Astrocyte of the cerebellum (primary cell): Measurements from ENCODE around the gene TBXA2R.
A peak's percentile ranks its signal among the peaks of the same experiment; 100 is the strongest.

Experiments
- DNase-seq: peaks from one replicate; pipeline ENCODE4 v3.0.0-alpha.2; 2011; ENCODE audit warnings: low read depth
- H3K4me3 ChIP-seq: 2 replicates; pipeline ENCODE4 v1.5.1; 2011; ENCODE audit warnings: mild to moderate bottlenecking, low read depth, low read length, moderate library complexity
- CTCF ChIP-seq: IDR thresholded peaks from 2 replicates; pipeline ENCODE4 v1.5.1; 2012; ENCODE audit warnings: low read length, low read depth, moderate library complexity, mild to moderate bottlenecking; ENCODE audit errors: missing control alignments
- in situ Hi-C: cut with HindIII; loops from 2 replicates; pipeline ENCODE4 v1.10.0; 2017; ENCODE audit warnings: low sequenced_read_pairs

TBXA2R gene

DNA sequence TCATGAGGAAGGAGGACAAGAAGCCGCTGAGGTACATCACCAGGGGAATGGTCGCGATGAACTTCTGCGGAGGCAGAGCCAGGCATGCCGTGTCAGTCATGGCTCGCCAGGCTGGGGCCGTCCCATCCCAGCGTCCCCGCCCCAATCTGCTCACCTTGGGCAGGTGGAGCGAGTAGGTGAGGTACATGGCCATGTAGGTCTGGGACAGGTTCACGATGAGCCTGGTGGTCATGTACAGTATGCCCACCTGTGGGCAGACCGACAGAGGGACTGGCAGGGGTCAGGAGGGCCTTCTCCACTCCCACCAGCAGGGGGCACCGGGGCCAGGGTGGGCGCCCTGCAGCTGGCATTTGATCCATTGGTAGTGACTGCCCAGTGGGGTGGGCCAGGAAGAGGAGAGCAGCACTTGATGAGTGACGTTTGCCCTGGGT, 59.4 kb downstream of the TBXA2R start:
- DNase-seq: no peak
- no peak overlapping the region for H3K4me3 ChIP-seq
- peak; percentile 55 for TF ChIP-seq CTCF
- in situ Hi-C loops: no loop called here

DNA sequence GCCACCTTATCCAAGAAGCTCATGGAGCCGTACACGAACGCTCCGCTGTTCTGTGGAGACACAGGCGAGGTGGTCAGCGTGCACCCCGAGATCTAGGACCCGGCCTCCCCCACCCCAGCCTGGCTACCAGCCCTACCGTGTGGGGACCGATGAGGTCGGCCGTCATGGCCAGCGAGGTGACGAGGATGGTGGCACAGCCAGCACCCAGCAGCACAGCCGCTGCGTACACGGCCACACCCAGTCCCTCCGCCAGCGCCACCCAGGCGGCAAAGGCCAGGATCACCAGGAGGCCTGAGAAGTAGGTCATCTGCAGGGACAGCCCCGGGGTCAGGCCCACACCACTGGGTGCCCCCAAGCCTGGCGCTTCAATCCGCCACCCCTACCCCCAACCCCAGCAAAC, 60.6 kb downstream of the TBXA2R start:
- no peak overlapping the region for H3K4me3 ChIP-seq
- no peak for TF ChIP-seq CTCF
- in situ Hi-C loops: no loop called here
- no peak for DNase-seq

GRCh38 chr19:3545669-3546034, 61.0 kb downstream of the TBXA2R start:
- no peak overlapping the region for H3K4me3 ChIP-seq
- TF ChIP-seq CTCF: no peak
- in situ Hi-C loops: no loop called here
- DNase-seq: no peak

- no peak overlapping the region for H3K4me3 ChIP-seq
- peak; percentile 94 for TF ChIP-seq CTCF
- in situ Hi-C loops: no loop called here
- no peak for DNase-seq
These were observed 61.7 kb downstream of the TBXA2R start for GRCh38 chr19:3544742-3545668.
